ENCODE data around the gene WDR55. TPM values are rescaled to one million over a fixed set of nuclear protein-coding genes. Genes with fewer than 3 reads are reported as not detected.
A peak's percentile ranks its signal among the peaks of the same experiment; 100 is the strongest.

WDR55 gene
- total and polyA plus RNA-seq, 2 of the 13 experiments (the other 11 are each of a cell fraction or from before 2014, with no cell fraction given): 17.7 to 18.2 TPM

GRCh38 chr5:140664359-140665119 is at the start of gene WDR55 (continued):
- TF ChIP-seq RBFOX2 (IDR thresholded peaks at IDR 0.05; ENCODE audit: low read depth, low read length) (peak; percentile 91), EEA1 (CRISPR knock-in tag; IDR thresholded peaks at IDR 0.05; ENCODE audit: borderline replicate concordance) (peak; percentile 67; the same call in 1 of the 2 replicates), LRRFIP1 (CRISPR knock-in tag; conservative IDR thresholded peaks at IDR 0.05) (no peak), USF2 (IDR thresholded peaks at IDR 0.05; ENCODE audit: low read depth, low read length) (no peak), USF2 (CRISPR knock-in tag; IDR thresholded peaks at IDR 0.05; ENCODE audit: borderline replicate concordance) (no peak), ZBTB3 (CRISPR knock-in tag; IDR thresholded peaks at IDR 0.05; ENCODE audit: borderline replicate concordance, low read depth) (no peak), TAF15 (IDR thresholded peaks at IDR 0.05; ENCODE audit: low read depth, low read length, poor library complexity, severe bottlenecking) (no peak), ZNF768 (CRISPR knock-in tag; IDR thresholded peaks at IDR 0.05) (peak; percentile 63; the same call in 1 of the 2 replicates), ZFAT (CRISPR knock-in tag; conservative IDR thresholded peaks at IDR 0.05) (no peak), HNF1A (IDR thresholded peaks at IDR 0.05; ENCODE audit: low read depth) (no peak), HNF1A (CRISPR knock-in tag; IDR thresholded peaks at IDR 0.05; ENCODE audit: borderline replicate concordance) (peak; percentile 61), MEIS1 (CRISPR knock-in tag; IDR thresholded peaks at IDR 0.05; ENCODE audit: borderline replicate concordance) (peak; percentile 13; the same call in 1 of the 2 replicates), ATF6 (CRISPR knock-in tag; conservative IDR thresholded peaks at IDR 0.05) (no peak)

Measured in HepG2 (cell line).